NCI-H1105 treated with DMSO at 0.1 percent for 48 hours (cell line): ENCODE data around the gene SOWAHC.
"Not testable (repeated sequence)": the region's sequence is repeated elsewhere in the genome, so short reads cannot be mapped to it uniquely, and the experiment has no call there.

Source experiments
- DNase-seq: peaks from one replicate; lab custom pipeline; 2025; lab: John Stamatoyannopoulos, UW

The SOWAHC gene

GRCh38 chr2:109615637-109616144, 1.5 kb downstream of the SOWAHC start:
- no peak for DNase-seq

GRCh38 chr2:109616184-109616583, 2.0 kb downstream of the SOWAHC start:
- DNase-seq = no peak

GRCh38 chr2:109619032-109619615, 5.0 kb downstream of the SOWAHC start:
- DNase-seq = no peak

- DNase-seq = no peak
These were observed 9.1 kb downstream of the SOWAHC start for GRCh38 chr2:109623297-109623696.

GRCh38 chr2:109623923-109624322, 9.8 kb downstream of the SOWAHC start:
- no peak for DNase-seq

- no peak for DNase-seq
These were observed 10.2 kb downstream of the SOWAHC start for GRCh38 chr2:109624339-109624738.

GRCh38 chr2:109628321-109628720, 14.2 kb downstream of the SOWAHC start:
- DNase-seq = not testable (repeated sequence)

- DNase-seq = no peak
These were observed 15.7 kb downstream of the SOWAHC start for GRCh38 chr2:109629867-109630266.

GRCh38 chr2:109630441-109631430, 16.6 kb downstream of the SOWAHC start:
- no peak for DNase-seq

GRCh38 chr2:109631741-109632140, 17.6 kb downstream of the SOWAHC start:
- DNase-seq = no peak

GRCh38 chr2:109632158-109632789, 18.1 kb downstream of the SOWAHC start:
- DNase-seq = no peak

- no peak for DNase-seq
These were observed 19.3 kb downstream of the SOWAHC start for GRCh38 chr2:109633284-109633961.

GRCh38 chr2:109635426-109636304, 21.5 kb downstream of the SOWAHC start:
- no peak for DNase-seq

- DNase-seq = no peak
These were observed 22.2 kb downstream of the SOWAHC start for GRCh38 chr2:109636317-109636716.

- DNase-seq = no peak
These were observed 23.8 kb downstream of the SOWAHC start for GRCh38 chr2:109637749-109638570.

- peak; percentile 9 for DNase-seq
These were observed 24.6 kb downstream of the SOWAHC start for GRCh38 chr2:109638795-109639194.

- not testable (repeated sequence) for DNase-seq
These were observed 25.8 kb downstream of the SOWAHC start for GRCh38 chr2:109640000-109640399.

GRCh38 chr2:109644571-109645275, 30.6 kb downstream of the SOWAHC start:
- DNase-seq = no peak

GRCh38 chr2:109645412-109646184, 31.4 kb downstream of the SOWAHC start:
- DNase-seq = no peak
